HEK293T (cell line): ENCODE measurements around the gene ZNF341.

ENCODE experiments used
- ARNT ChIP-seq: fragments of 450-650 bp; IDR thresholded peaks from 2 replicates; pipeline ENCODE4 v1.6.1; 2017; ENCODE audit warnings: mild to moderate bottlenecking
- BHLHE40 ChIP-seq: fragments of 450-650 bp; IDR thresholded peaks from 2 replicates; pipeline ENCODE4 v1.6.1; 2016; ENCODE audit warnings: mild to moderate bottlenecking, moderate library complexity, borderline replicate concordance
- ELF4 ChIP-seq: fragments of 450-650 bp; IDR thresholded peaks from 2 replicates; pipeline ENCODE4 v1.6.1; 2017; ENCODE audit warnings: antibody characterized with exemption
- FOXA1 ChIP-seq: fragments of 450-650 bp; IDR thresholded peaks from 2 replicates; pipeline ENCODE4 v1.6.1; 2016; ENCODE audit warnings: mild to moderate bottlenecking
- FOXK2 ChIP-seq: fragments of 450-650 bp; IDR thresholded peaks from 2 replicates; pipeline ENCODE4 v1.6.1; 2016; ENCODE audit warnings: mild to moderate bottlenecking
- FOXM1 ChIP-seq: fragments of 450-650 bp; IDR thresholded peaks from 2 replicates; pipeline ENCODE4 v1.6.1; 2017; ENCODE audit warnings: mild to moderate bottlenecking, borderline replicate concordance
- HDGF ChIP-seq: fragments of 450-650 bp; IDR thresholded peaks from 2 replicates; pipeline ENCODE4 v1.6.1; 2017; ENCODE audit warnings: antibody characterized with exemption, borderline replicate concordance
- L3MBTL2 ChIP-seq: fragments of 450-650 bp; conservative IDR thresholded peaks from 2 replicates; pipeline ENCODE4 v1.6.1; 2016; ENCODE audit warnings: mild to moderate bottlenecking
- LEF1 ChIP-seq: fragments of 450-650 bp; IDR thresholded peaks from 2 replicates; pipeline ENCODE4 v1.6.1; 2017; ENCODE audit warnings: mild to moderate bottlenecking, borderline replicate concordance
- NFRKB ChIP-seq: fragments of 450-650 bp; IDR thresholded peaks from 2 replicates; pipeline ENCODE4 v1.6.1; 2016; ENCODE audit warnings: mild to moderate bottlenecking, moderate library complexity
- SP1 ChIP-seq: fragments of 450-650 bp; IDR thresholded peaks from 2 replicates; pipeline ENCODE4 v1.6.1; 2017
- SUZ12 ChIP-seq: fragments of 450-650 bp; IDR thresholded peaks from 2 replicates; pipeline ENCODE4 v1.6.1; 2016; ENCODE audit warnings: mild to moderate bottlenecking
- TARDBP ChIP-seq: fragments of 450-650 bp; IDR thresholded peaks from 2 replicates; pipeline ENCODE4 v1.6.1; 2016
- ZNF384 ChIP-seq: fragments of 450-650 bp; IDR thresholded peaks from 2 replicates; pipeline ENCODE4 v1.6.1; 2016

DNA sequence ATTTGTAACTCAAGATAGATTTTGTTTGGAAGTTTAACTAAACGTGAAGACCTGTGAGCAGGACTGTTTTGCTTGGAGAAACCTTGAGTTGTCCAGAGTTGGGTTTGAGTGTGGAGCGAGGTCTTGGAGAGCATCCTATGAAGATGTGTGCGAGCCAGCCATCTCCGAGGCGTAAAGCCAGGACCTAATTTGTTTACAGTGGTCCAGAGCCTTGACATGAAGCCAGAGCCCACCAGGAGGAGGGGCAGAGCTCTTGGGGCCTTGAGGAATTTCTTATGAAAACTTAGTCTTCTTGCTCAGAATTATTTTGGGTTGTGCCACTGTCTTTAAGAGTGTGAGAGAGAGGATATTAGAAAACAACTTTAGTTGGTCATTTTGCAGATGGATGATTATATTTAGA lies 85.6 kb downstream of the ZNF341 start:
- no peak for TF ChIP-seq ZNF384
- no peak for TF ChIP-seq NFRKB
- no peak for TF ChIP-seq BHLHE40
- TF ChIP-seq SP1 = no peak
- TF ChIP-seq SUZ12 = no peak
- TF ChIP-seq FOXA1 = no peak
- no peak for TF ChIP-seq HDGF
- TF ChIP-seq FOXM1 = no peak
- no peak for TF ChIP-seq LEF1
- no peak for TF ChIP-seq FOXK2
- no peak for TF ChIP-seq L3MBTL2
- no peak for TF ChIP-seq TARDBP
- TF ChIP-seq ARNT = no peak
- TF ChIP-seq ELF4 = no peak
